SK-N-SH treated with all-trans-retinoic acid at 6 μM for 48 hours (cell line): Measurements from ENCODE around the gene TANGO2.

Source experiments
- BACH2 ChIP-seq: fragments of 250-450 bp; sonication (Bioruptor Pico); IDR thresholded peaks from 2 replicates; pipeline ENCODE4 v1.9.0; 2021; ENCODE audit warnings: mild to moderate bottlenecking, borderline replicate concordance
- ZNF70 ChIP-seq: fragments of 450-650 bp; formaldehyde crosslinking; IDR thresholded peaks from 2 replicates; pipeline ENCODE4 v1.5.0; 2020; ENCODE audit warnings: mild to moderate bottlenecking, moderate library complexity

- no peak for TF ChIP-seq ZNF70 (CRISPR knock-in tag)
- TF ChIP-seq BACH2, result no peak
Observed at GRCh38 chr22:20113551-20114310, 92.8 kb downstream of the TANGO2 start.
